Activated CD4-positive, alpha-beta T cell treated with anti-CD3 and anti-CD28 coated beads, Interleukin-2, amount 50 U/mL, for 48 hours (primary cell): ENCODE measurements around the gene DNPEP.

ENCODE experiments used
- DNase-seq, 2 experiments: peaks; one replicate each; pipeline ENCODE4 v3.0.0-alpha.2; 2020

Gene DNPEP

GRCh38 chr2:219353129-219353528, 34.6 kb downstream of the DNPEP start:
- DNase-seq: no peak

- peak; percentile 77 to 82 for DNase-seq
These were observed 35.2 kb downstream of the DNPEP start for GRCh38 chr2:219352448-219353023.

DNA sequence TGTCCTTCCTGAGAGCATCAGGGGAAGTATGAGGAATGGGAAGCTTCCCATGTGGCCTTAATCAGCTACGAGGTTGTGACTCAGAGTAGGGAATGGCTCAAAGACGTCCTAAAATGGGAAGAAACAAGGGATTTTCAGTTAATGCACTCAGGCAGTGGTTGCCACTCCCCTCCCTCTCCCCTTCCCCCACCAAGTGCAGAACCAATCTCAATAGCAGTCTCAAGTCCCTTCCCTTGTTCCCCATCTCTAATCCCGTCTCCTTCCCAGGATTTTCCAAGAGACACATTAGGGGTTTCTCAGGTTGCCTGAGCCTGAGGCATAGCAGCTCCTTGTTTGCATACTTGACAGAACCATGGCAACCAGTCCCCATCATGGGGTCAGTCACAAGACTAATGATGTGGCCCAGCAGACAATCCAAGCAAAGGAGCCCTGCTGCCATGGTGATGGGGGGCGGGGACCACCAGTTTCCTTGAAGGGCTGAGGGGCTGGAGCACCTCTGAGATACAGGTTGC, 36.9 kb downstream of the DNPEP start:
- no peak for DNase-seq

DNA sequence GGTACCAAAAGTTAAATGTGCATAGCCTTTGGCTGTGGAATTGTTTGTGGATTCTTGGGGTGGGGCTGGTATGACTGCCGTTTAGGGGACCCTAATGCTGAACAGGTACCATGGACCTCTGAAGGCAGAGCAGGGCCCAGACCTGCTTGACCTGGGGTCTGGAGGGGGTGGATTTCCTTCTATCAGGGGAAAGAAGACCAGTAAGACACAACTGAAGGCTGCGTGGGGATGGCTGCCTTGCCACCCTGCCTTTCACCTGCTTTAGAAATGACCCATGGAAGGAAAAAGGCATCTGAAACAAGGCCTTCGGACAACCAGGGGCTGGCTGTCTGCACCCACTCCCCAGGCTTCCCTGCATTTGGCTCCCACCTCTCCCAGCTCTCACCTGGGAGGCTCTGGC, 37.5 kb downstream of the DNPEP start:
- DNase-seq: no peak

GRCh38 chr2:219344751-219345430, 42.8 kb downstream of the DNPEP start:
- DNase-seq: no peak

DNA sequence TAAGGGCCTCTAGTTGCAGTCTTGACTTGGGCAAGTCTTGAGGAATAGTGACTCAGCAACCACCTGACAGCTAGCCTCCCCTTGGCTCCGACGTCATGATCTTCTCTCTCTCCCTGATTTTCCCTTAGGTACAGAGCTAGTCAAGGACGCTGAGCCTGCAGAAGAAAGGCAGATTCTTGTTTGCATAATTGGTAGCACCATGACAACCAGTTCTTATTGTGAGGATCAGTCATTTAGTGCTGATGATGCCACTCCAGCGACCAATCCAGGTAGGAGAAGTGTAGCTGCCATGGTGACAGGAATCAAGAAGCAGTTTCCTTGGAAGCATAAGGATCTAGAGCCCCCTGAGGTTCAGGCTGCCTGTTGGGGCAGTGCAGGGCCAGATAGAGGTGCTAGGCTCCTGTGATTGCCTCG, 52.3 kb downstream of the DNPEP start:
- no peak for DNase-seq

DNA sequence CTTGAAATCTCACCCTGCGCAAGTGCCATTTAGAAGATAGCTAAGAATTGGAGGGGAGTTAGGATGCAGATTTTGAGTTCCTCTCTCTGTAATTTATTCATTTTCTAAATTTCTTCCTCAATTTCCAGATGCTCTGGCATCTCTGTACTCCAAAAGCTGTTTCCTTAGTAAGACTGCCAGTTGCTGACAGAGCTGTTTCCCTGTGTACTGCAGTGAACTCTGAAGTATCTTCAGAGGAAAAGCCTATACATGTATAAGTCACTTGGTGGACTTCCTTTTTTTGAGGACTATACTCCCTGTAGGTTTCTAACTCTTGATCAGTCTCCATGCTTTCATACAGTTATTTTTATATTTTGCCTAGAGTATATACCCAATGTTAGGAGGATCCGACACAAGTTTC, 53.6 kb downstream of the DNPEP start:
- DNase-seq: no peak

DNA sequence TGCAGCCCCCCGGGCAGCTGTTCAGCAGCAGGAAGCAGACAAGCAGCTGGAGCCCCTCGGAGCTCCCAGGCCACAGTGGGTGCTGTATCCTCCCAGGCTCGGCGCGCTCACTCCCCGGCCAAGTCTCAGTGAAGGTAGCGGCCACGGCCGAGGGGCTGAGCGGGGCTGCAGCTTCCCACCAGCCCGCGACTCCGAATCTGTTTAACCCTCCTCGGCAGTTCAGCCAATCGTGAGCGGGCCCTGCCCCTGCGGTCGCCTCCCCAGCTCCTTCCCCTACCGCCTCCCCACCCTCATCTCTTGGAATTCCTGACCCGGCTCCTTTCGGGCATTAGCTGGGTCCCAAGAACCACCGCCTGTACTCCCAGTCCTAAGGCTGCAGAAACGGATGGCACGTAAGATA, 55.2 kb downstream of the DNPEP start, which contains the start of gene RESP18:
Gene RESP18, minus strand, starts transcription at position 203 of the 400 bp plus-strand sequence.
- no peak for DNase-seq

DNA sequence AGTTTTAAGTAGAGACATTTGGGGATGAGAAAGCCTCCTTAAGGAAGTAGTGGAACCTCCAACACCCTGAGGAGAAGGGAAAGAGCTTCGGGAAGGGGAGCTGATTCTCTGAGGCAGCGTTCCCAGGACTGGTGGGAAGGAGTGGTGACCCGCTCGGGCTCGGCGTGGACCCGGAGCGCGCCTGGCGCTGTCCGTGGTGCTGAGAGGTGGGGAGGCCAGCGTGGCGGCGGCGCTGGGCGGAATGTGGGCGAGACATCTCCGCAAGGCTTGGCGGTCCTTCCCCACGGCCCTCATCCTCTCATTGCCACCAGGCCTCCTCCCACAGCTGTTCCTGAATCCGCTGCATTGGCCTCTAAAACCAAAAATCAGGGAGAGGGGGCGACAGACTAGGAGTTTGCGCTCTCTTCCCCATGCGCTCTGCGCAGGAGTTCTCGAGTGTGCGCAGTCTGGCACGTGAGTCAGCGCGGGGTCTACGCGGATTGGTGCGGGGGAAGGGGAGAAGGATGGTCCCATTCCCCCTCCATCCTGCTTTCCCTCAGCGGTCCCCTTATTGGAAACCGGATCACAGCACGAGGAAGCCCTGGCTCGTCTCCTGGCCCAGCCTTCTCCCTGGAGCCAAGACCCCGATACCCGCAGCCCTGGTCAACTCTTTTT, 56.0 kb downstream of the DNPEP start:
- peak; percentile 25 to 32 for DNase-seq

DNA sequence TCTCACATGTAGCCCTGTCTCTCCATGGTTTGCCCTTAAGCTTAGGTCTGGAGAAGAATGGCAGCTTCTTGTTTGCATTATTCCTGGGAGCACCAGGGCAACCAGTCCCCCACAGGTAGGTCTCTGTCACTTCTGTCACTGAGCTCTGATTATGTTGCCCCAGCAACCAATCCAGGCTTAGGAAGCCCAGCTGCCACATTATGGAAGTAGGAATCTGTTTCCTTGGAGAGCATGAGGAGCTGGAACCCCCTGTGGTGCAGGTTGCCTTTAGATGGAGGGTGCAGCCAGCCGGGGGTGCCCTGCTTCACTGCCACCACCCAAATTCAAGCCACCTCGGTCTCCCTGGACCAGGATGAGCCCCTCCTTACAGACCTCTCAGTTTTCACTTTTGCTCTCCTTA, 60.0 kb downstream of the DNPEP start:
- no peak for DNase-seq

DNA sequence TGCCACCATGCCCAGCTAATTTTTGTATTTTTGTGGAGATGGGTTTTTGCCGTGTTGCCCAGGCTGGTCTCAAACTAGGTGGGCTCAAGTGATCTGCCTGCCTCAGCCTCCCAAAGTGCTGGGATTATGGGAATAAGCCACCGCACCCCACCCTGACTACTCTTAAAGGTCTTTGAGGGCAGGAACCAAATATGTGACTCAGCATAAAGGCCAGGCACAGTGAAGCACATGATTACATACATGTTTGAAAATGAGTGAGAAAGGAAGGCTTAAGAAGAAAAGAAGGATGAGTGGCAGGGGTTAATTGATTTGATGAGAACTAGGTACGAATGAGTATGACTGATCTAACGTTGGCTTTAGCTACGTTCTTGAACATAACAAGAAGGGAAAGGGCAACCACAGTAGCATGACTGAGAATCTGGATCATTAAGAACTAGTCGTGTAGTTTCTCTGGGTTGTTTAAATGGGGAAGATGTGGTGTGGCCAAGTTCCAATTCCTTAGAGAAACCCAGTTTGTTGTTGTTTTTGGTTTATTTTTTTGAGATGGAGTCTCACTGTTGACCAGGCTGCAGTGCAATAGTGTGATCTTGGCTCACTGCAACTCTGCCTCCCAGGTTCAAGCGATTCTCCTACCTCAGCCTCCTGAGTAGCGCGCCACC, 61.9 kb downstream of the DNPEP start:
- no peak for DNase-seq

- DNase-seq: no peak
These were observed 62.6 kb downstream of the DNPEP start for GRCh38 chr2:219325136-219325535.

DNA sequence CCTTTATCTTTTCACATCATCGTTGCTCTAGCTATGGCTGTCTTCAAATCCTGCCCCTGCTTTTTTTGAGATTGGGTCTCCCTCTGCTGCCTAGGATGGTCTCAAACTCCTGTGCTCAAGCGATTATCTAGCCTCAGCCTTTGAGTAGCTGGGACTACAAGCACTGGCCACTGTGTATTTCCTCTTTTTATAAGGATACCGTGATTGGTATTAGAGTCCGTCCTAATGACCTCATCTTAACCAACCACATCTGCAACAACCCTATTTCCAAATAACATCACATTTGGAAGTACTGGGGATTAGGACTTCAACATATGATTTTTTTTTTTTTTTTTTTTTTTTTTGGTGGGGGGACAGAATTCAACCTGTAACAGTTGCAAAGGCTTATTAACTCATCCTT, 64.3 kb downstream of the DNPEP start:
- DNase-seq: no peak
